ENCODE measurements around the gene DCST1. TPM values are rescaled to one million over a fixed set of nuclear protein-coding genes. Genes with fewer than 3 reads are reported as not detected.

The DCST1 gene
- total and polyA plus RNA-seq, 2 of the 13 experiments (the other 11 are each of a cell fraction or from before 2014, with no cell fraction given) = 0.04 TPM; not detected in 1

- Histone ChIP-seq H3K4me1 (ENCODE audit: insufficient read depth, low read length) (peaks cover 52% of the 10 kb centered on the region), H3K9me3 (ENCODE audit: low read length) (no peaks in the 10 kb centered on the region), H4K20me1 (ENCODE audit: insufficient read depth, low read length) (no peaks in the 10 kb centered on the region), H3K79me2 (ENCODE audit: insufficient read depth, low read length) (no peaks in the 10 kb centered on the region), H3K27ac (ENCODE audit: extremely low read length, insufficient read depth, low read length) (no peak overlapping the region), H3K4me3 (replicated peaks in 1 of 3; ENCODE audit: insufficient read depth in 1 of 3, low read depth in 2 of 3, low read length in 3 of 3) (peak overlapping the region; percentile 59 to 88 (median 70)), H3K4me2 (ENCODE audit: low read depth, low read length) (peak overlapping the region; percentile 94), H2AFZ (ENCODE audit: low read length) (no peak overlapping the region), H3K9ac (ENCODE audit: insufficient read depth, low read depth, low read length) (peak overlapping the region; percentile 57), H3K36me3 (replicated peaks in 1 of 2; ENCODE audit: control insufficient read depth in 1 of 2, insufficient read depth in 2 of 2, low read length in 2 of 2) (peaks cover 0 to 10% of the 10 kb centered on the region in 2 experiments; a peak in 3 of 5 replicates), H3K27me3 (ENCODE audit: control insufficient read depth in 1 of 2, insufficient read depth in 2 of 2, low read length in 2 of 2) (no peaks in the 10 kb centered on the region)
- no TSS peak for BruUV-seq (replicated peaks)
- ChIA-PET POLR2A (interaction anchor here (0.9 to 2.7 kb wide), 3 partner anchors 13 to 81 kb away, joined by 3 to 8 read pairs (median 4); partner anchors contain the start of gene SHC1), CTCF (ENCODE audit: low intra/inter-chr PET ratio, low total read pairs) (interaction anchor here (0.8 to 1.9 kb wide), 4 partner anchors 10 to 91 kb away, joined by 3 to 7 read pairs (median 4); no protein-coding TSS in a partner anchor)
- in situ Hi-C loops (cut with HindIII; ENCODE audit: extremely low pct_ligation_motif_present, low pct_unique_long_range_greater_than_20kb) (no loop called here), intact Hi-C loops (cut with micrococcal nuclease; ENCODE audit: unreplicated experiment) (no loop called here)
- no peak for DNase-seq (ENCODE audit: low spot score)
- 3% methylated on average over 16 of the region's 27 CpGs for WGBS (ENCODE audit: low lambda C conversion rate)
- ATAC-seq = peak; percentile 16
- no peak for FAIRE-seq
- TF ChIP-seq SP2 (CRISPR knock-in tag; IDR thresholded peaks at IDR 0.05) (no peak), SAP130 (CRISPR knock-in tag; IDR thresholded peaks at IDR 0.05; ENCODE audit: low read depth) (peak; percentile 2; the same call in 1 of the 2 replicates), ZNF350 (CRISPR knock-in tag; IDR thresholded peaks at IDR 0.05; ENCODE audit: borderline replicate concordance, low read depth) (no peak), GPN1 (CRISPR knock-in tag; IDR thresholded peaks at IDR 0.05; ENCODE audit: borderline replicate concordance) (no peak), ZFP37 (CRISPR knock-in tag; IDR thresholded peaks at IDR 0.05; ENCODE audit: borderline replicate concordance) (no peak), ZFP91 (CRISPR knock-in tag; IDR thresholded peaks at IDR 0.05; ENCODE audit: borderline replicate concordance) (peak; percentile 41; the same call in 1 of the 2 replicates), ATF7 (IDR thresholded peaks at IDR 0.05) (no peak), ATF7 (CRISPR knock-in tag; IDR thresholded peaks at IDR 0.05) (0 out of 2 replicates have a peak, but pooled peaks have one; percentile 15), EZH2 (conservative IDR thresholded peaks at IDR 0.05; ENCODE audit: low read depth, low read length) (no peak), ZFY (CRISPR knock-in tag; IDR thresholded peaks at IDR 0.05) (no peak)
- TF ChIP-seq, protein P1, sequence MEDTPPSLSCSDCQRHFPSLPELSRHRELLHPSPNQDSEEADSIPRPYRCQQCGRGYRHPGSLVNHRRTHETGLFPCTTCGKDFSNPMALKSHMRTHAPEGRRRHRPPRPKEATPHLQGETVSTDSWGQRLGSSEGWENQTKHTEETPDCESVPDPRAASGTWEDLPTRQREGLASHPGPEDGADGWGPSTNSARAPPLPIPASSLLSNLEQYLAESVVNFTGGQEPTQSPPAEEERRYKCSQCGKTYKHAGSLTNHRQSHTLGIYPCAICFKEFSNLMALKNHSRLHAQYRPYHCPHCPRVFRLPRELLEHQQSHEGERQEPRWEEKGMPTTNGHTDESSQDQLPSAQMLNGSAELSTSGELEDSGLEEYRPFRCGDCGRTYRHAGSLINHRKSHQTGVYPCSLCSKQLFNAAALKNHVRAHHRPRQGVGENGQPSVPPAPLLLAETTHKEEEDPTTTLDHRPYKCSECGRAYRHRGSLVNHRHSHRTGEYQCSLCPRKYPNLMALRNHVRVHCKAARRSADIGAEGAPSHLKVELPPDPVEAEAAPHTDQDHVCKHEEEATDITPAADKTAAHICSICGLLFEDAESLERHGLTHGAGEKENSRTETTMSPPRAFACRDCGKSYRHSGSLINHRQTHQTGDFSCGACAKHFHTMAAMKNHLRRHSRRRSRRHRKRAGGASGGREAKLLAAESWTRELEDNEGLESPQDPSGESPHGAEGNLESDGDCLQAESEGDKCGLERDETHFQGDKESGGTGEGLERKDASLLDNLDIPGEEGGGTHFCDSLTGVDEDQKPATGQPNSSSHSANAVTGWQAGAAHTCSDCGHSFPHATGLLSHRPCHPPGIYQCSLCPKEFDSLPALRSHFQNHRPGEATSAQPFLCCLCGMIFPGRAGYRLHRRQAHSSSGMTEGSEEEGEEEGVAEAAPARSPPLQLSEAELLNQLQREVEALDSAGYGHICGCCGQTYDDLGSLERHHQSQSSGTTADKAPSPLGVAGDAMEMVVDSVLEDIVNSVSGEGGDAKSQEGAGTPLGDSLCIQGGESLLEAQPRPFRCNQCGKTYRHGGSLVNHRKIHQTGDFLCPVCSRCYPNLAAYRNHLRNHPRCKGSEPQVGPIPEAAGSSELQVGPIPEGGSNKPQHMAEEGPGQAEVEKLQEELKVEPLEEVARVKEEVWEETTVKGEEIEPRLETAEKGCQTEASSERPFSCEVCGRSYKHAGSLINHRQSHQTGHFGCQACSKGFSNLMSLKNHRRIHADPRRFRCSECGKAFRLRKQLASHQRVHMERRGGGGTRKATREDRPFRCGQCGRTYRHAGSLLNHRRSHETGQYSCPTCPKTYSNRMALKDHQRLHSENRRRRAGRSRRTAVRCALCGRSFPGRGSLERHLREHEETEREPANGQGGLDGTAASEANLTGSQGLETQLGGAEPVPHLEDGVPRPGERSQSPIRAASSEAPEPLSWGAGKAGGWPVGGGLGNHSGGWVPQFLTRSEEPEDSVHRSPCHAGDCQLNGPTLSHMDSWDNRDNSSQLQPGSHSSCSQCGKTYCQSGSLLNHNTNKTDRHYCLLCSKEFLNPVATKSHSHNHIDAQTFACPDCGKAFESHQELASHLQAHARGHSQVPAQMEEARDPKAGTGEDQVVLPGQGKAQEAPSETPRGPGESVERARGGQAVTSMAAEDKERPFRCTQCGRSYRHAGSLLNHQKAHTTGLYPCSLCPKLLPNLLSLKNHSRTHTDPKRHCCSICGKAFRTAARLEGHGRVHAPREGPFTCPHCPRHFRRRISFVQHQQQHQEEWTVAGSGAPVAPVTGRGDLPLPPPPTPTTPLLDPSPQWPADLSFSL (CRISPR knock-in tag; IDR thresholded peaks at IDR 0.05) = no peak
- TF ChIP-seq, protein P2, sequence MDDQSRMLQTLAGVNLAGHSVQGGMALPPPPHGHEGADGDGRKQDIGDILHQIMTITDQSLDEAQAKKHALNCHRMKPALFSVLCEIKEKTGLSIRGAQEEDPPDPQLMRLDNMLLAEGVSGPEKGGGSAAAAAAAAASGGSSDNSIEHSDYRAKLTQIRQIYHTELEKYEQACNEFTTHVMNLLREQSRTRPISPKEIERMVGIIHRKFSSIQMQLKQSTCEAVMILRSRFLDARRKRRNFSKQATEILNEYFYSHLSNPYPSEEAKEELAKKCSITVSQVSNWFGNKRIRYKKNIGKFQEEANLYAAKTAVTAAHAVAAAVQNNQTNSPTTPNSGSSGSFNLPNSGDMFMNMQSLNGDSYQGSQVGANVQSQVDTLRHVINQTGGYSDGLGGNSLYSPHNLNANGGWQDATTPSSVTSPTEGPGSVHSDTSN (CRISPR knock-in tag; IDR thresholded peaks at IDR 0.05; ENCODE audit: borderline replicate concordance) = no peak
- TF ChIP-seq, protein P3, sequence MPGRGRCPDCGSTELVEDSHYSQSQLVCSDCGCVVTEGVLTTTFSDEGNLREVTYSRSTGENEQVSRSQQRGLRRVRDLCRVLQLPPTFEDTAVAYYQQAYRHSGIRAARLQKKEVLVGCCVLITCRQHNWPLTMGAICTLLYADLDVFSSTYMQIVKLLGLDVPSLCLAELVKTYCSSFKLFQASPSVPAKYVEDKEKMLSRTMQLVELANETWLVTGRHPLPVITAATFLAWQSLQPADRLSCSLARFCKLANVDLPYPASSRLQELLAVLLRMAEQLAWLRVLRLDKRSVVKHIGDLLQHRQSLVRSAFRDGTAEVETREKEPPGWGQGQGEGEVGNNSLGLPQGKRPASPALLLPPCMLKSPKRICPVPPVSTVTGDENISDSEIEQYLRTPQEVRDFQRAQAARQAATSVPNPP (CRISPR knock-in tag; IDR thresholded peaks at IDR 0.05) = no peak
Measured at GRCh38 chr1:155051777-155052398, 18.3 kb downstream of the DCST1 start.
